PFSK-1 (cell line): ENCODE measurements around the gene OPRD1.

Experiments
- POLR2AphosphoS5 ChIP-seq: IDR thresholded peaks from 2 replicates; pipeline ENCODE4 v1.6.1; 2012; ENCODE audit warnings: low read depth, mild to moderate bottlenecking, control low read depth, low read length, moderate library complexity
- REST ChIP-seq, 2 experiments: IDR thresholded peaks; 2 replicates each; pipeline versions ENCODE4 v1.6.1 to v1.8.0; 2011 to 2012; ENCODE audit warnings: low read depth in 2 of 2, low read length in 2 of 2, control low read depth in 1 of 2, inconsistent platforms in 1 of 2, mild to moderate bottlenecking in 1 of 2, moderate library complexity in 1 of 2; ENCODE audit not compliant: insufficient read depth in 1 of 2
- SIN3A ChIP-seq: IDR thresholded peaks from 2 replicates; pipeline ENCODE4 v1.6.1; 2012; ENCODE audit warnings: mild to moderate bottlenecking, low read length, moderate library complexity, borderline replicate concordance; ENCODE audit not compliant: insufficient read depth
- TAF1 ChIP-seq: IDR thresholded peaks from 2 replicates; pipeline ENCODE4 v1.6.1; 2012; ENCODE audit warnings: low read length, control low read depth, borderline replicate concordance; ENCODE audit not compliant: insufficient read depth

DNA sequence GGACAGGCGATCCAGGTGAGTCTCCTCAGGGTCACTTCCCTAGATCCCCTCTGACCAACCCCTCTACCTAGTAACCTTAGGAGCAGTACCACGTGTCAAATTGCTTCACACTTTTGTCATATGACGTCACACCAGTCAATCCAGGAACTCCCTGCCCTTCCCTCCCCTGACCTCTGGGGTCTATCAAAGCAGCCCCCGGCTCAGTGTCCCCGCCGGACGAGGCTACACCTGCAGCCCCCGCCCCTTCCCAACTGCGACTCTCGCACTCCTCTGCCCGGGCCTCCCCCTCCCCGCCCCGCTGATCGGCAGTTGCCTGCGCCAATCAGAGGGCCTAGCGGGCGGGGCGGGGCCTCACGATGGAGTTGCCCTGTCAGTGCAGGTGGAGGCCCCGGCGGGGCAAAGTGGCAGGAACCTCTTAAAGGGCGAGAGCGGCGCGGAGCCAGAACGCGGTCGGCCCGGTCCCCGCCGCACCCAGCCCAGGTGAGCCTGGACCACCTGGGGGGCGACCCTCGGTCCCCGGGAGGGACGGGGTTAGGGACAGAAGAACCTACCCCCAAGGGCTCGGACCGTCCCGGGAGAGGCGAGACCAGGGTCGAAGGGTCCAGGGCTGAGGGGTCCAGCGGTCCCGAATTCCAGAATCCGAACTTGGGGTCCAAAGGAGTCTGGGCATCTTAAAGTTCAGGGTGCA lies 74.9 kb downstream of the OPRD1 start:
- TF ChIP-seq POLR2AphosphoS5 = no peak; the same call in 1 of the 2 replicates
- no peak for TF ChIP-seq SIN3A
- no peak for TF ChIP-seq REST (IDR thresholded peaks at IDR 0.05; ENCODE audit: insufficient read depth in 1 of 2, low read depth in 2 of 2, low read length in 2 of 2)
- 0 out of 2 replicates have a peak, but pooled peaks have one; percentile 13 for TF ChIP-seq TAF1
